Cortex of kidney (tissue), 1 donor: ENCODE measurements around the gene NR2E1.

Experiments
- DNase-seq: peaks from one replicate; lab custom pipeline; 2025; lab: John Stamatoyannopoulos, UW

The NR2E1 gene

GRCh38 chr6:108156180-108156937 is 9.5 kb upstream of the NR2E1 start:
- DNase-seq, result no peak

- DNase-seq, result no peak
Observed at GRCh38 chr6:108156938-108157233, 8.9 kb upstream of the NR2E1 start.

- DNase-seq, result no peak
Observed at GRCh38 chr6:108157234-108157980, 8.4 kb upstream of the NR2E1 start.

GRCh38 chr6:108157981-108158525 is 7.8 kb upstream of the NR2E1 start:
- no peak for DNase-seq

GRCh38 chr6:108159981-108160380 is 5.8 kb upstream of the NR2E1 start:
- no peak for DNase-seq

GRCh38 chr6:108161724-108162282 is 4.0 kb upstream of the NR2E1 start:
- DNase-seq, result no peak

- DNase-seq, result no peak
Observed at GRCh38 chr6:108163267-108163643, 2.6 kb upstream of the NR2E1 start.

- DNase-seq, result no peak
Observed at GRCh38 chr6:108163644-108164542, 1.9 kb upstream of the NR2E1 start.

- DNase-seq, result no peak
Observed at GRCh38 chr6:108164543-108164814, 1.3 kb upstream of the NR2E1 start.

- no peak for DNase-seq
Observed at GRCh38 chr6:108164815-108165706, 761 bp upstream of the NR2E1 start.

GRCh38 chr6:108166664-108167448 is 1.0 kb downstream of the NR2E1 start:
- no peak for DNase-seq

GRCh38 chr6:108167449-108168089 is 1.7 kb downstream of the NR2E1 start:
- no peak for DNase-seq

- no peak for DNase-seq
Observed at GRCh38 chr6:108168090-108168463, 2.3 kb downstream of the NR2E1 start.

GRCh38 chr6:108168501-108169463 is 3.0 kb downstream of the NR2E1 start:
- no peak for DNase-seq

GRCh38 chr6:108169464-108170331 is 3.9 kb downstream of the NR2E1 start:
- no peak for DNase-seq

- no peak for DNase-seq
Observed at GRCh38 chr6:108170332-108171290, 4.8 kb downstream of the NR2E1 start.
